GM19035 (cell line): ENCODE measurements around the gene TMEM94.

ENCODE experiments used
- ATAC-seq: cut with Tn5 transposase; IDR thresholded peaks from one replicate; pipeline ENCODE4 v1.9.1; 2021; ENCODE audit not compliant: unreplicated experiment

TMEM94 gene

GRCh38 chr17:75524269-75524969 is 68.0 kb downstream of the TMEM94 start:
- no peak for ATAC-seq

DNA sequence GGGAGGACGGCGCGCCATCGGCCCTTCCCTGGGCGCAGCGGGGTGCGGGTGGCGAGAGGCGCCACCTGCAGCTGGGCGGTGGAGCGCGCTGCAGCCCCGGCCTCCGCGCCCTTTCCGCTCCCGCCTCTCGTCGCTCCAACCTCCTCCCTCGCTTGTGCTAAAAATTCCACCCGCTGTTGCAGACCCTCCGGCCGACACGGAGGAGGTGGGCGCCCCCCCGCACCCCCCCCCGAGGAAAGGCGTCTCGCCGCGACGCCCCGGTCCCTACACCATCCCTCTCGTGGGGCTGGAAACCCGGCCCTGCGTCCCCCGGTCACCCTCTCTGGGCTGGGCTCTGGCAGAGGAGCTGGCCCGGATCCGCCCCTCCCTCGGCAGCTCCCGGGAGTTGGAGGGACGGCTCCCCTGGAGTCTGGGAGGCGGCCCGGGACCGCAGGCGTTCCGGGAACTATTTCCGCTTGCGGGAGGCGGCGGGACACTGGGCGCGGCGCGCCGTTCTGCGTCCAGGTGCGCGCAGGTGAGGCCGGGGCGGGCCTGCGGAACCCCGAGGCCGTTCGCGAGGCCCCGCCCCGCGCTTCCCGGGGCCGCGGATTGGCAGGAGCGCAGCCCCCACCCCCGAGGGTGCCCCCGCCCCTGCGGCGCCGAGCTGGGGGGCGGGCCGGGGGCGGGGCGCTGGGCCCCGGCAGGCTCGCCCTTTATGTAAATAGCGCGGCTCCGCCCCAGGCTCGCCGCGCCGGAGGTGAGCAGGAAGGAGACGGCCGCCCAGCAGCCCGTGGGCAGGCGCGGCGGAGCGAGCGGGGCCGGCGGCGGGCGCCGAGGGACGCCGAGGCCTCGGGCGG is 68.8 kb downstream of the TMEM94 start, which contains the start of gene LLGL2:
Gene LLGL2, plus strand, starts transcription at position 728 of the 836 bp plus-strand sequence. CDS start 17,730 bp downstream, outside the sequence.
- peak; percentile 84 for ATAC-seq

- no peak for ATAC-seq
These were observed 69.5 kb downstream of the TMEM94 start for GRCh38 chr17:75525806-75526554.

- ATAC-seq = no peak
These were observed 70.3 kb downstream of the TMEM94 start for GRCh38 chr17:75526555-75527270.

- ATAC-seq = no peak
These were observed 74.6 kb downstream of the TMEM94 start for GRCh38 chr17:75530837-75531720.

DNA sequence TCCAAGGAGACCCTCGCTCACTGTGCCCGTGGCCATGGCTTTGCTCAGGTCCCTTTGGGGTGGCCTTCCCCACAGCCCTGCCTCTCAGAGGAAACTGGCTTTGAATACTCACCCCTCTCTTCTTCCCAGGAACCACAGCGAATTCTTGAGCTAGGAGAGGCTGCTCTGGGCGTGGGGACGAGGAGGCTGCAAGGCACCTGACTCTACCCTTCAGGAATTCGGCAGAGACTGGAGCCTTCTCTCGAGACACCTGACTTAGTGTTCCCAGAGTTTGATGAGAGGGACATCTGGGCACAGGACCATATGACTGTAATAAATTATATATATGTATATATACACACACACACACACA is 75.3 kb downstream of the TMEM94 start:
- no peak for ATAC-seq

GRCh38 chr17:75535119-75535537 is 78.7 kb downstream of the TMEM94 start:
- no peak for ATAC-seq

DNA sequence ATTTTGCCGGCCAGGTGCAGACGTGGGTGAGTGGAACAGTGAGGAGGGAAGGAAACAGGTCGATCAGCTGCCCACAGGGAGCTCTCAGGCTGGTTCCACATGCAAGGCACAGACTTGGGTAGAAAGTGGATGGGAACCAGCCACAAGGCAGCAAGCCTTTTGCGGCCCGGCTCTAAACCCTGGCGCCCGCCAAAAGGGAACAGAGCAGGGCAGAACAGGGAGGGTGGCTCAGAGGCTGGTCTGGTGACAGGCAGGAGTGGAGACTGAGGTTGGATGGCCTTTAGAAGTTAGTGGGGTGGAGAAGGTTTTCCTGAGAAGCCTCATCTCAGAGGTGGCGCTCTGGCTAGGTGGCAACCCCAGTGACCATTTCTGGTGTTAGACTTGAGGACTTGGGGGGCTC is 79.4 kb downstream of the TMEM94 start:
- ATAC-seq = no peak

GRCh38 chr17:75536366-75536765 is 79.9 kb downstream of the TMEM94 start:
- ATAC-seq = no peak

DNA sequence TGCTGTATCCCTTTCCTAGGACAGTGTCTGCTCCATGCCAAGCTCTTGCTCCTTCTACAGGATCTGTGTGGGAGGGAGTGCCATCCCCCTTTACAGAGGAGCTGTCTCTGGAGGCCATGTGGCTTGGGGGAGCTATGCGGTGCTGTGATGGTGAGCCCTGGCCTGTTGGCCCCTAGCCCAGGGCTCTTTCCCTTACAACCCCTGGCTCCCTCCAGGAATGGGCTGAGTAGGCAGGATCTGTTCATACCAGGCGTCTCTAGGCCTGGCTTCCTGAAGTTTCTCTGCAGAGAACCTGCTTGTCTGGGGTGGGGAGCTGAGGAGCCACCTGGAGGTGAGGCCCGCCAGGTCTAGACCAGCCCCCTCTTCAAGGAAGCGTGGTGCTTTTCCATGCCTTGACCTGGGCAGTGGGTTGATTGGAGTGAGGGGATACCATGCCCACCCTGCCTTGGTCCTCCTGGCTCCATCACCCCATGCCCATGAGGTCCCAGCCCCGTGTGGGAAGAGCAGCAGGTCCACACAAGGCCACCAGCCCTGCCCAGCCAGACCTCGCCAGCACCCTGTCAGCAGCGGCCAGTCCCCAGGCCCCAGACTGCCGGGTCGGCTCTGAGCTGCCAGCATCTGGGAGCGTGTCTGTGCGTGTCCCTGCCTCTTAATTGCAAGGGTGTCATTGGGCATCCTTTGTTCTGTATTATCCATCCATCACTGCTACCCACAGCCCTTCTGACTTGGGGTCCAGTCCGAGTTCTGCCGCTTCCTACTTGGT is 83.7 kb downstream of the TMEM94 start:
- no peak for ATAC-seq

DNA sequence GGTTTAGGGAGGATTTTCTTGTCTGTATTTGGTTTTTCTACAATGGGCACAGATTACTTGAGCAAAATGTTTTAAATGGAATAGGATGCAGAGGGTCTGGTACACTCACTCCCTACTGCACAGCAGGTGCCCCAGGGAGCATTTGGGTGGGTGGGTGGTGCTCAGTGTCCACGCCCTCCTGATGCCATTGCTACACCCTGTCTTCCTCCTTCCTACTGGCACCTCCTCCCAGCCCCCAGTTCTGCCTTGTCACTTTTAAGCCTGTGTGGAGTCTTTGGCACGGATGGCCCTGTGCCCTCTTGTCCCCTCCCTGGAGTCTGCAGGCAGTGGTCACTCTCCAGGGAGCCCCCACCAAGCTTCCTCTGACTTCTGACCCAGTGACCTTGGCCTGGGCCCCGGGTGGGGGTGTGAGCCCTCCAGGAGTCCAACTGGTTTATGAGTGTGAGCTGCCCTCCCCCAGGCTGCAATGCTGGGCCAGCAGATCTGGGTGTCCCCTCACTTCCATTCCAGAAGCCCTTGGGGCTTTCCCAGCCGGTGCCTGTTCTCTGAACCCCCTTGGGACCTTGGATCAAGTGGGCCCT is 84.6 kb downstream of the TMEM94 start:
- no peak for ATAC-seq

DNA sequence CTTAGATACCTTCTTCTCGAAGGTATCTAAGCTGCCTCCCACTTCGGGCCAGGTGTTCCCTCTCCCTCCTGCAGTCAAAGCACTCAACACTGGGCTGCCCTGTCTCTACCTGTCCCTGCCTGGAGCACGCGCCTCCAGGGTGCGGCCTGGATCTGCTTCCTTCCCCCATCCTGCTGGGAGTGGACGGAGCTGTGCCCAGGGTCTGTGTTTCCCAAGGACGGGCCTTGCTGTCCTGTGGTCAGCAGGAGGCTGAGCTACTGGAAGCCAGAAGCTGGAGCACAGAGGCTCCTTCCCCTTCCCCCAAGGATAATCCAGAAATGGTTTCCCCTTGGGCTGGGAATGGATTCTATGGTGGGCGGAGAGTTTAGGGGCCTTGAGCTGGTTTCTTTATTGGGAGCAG is 85.8 kb downstream of the TMEM94 start:
- ATAC-seq = no peak

GRCh38 chr17:75542728-75543336 is 86.4 kb downstream of the TMEM94 start:
- no peak for ATAC-seq

DNA sequence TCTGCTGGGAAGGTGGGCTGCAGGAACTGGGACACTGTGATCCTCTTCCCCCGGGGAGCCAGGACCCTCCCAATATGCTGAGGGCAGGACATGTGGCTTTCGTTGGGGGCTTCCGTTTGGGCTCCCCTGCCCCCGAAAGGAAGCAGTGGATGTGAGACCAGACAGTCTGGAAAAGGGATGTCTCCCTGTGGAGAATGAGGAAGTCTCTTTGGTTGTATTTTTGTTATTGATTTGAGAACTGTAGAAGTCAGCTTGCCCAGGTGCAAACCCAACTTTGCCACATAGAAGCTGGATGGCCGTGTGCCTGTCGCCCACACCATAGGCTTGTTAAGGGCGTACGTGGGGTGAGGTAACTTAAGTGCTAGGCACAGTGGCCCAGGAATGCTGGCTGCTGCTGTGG is 87.8 kb downstream of the TMEM94 start:
- no peak for ATAC-seq

DNA sequence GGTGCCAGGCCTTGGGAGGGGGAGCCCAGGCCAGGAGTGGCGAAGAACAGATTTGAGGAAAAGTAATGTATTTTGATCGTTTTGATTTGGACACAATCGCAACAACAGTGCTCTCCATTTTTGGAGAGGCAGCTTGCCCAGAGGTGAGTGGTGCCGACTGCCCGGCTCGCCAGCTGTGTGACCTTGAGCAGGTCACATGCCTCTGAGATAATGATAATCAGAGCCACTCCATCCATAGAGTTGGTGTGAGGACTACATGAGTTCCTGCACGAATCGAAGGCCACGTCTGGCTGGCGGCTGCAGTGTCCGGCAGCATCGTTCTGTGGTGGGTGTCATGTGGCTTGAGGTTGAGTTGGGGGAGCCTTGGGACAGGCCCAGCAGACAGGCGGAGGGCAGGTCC is 89.7 kb downstream of the TMEM94 start:
- no peak for ATAC-seq

DNA sequence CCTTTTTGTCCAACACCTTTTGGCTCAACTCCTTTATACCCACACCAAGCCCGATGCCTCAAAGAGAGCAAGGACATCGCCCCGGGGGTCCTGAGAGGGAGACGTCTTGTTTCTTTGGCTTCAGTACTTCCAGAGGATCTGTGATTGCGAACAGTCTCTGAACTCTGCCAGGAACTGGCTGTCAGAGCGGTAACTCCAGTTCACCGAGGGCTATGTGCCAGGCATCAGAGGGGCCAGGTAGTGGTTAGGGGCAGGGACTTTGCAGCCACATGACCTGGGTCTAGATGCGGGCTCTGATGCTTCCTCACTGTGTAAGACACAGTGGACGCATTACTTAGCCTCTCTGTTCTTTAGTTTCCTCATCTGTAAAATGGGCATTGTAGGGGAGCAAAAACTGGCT is 90.7 kb downstream of the TMEM94 start:
- no peak for ATAC-seq

DNA sequence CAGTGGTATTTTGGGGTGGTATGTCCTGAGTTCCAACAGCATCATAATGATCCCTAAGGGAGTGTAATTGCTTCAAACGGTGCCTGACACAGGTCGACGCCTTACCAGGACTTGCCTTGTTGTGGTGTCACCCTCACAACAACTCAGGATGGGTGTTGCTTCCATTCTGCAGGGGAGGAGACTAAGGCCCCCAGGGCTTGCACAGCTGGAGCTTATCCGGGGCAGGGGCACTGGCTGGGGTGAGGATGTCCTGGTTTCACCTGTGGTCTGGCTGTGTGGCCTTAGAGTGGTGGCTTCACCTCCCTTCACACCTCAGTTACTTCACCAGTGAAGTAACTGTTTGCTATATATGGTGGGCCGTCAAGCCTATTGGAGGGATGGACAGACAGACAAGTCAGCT is 92.4 kb downstream of the TMEM94 start:
- ATAC-seq = no peak
